Motor neuron (in vitro differentiated cells): ENCODE data around the gene SIAE. TPM values are rescaled to one million over a fixed set of nuclear protein-coding genes. Genes with fewer than 3 reads are reported as not detected.
"Not testable (repeated sequence)": the region's sequence is repeated elsewhere in the genome, so short reads cannot be mapped to it uniquely, and the experiment has no call there.

Experiments used
- ATAC-seq, 8 experiments: fragments of 200-7000 bp; cut with Tn5 transposase; replicated peaks in 6 of 8; 2 replicates each; pipeline ENCODE4 v1.8.0; 2021; ENCODE audit warnings: mild to moderate bottlenecking in 8 of 8, moderate library complexity in 8 of 8
- H3K27ac ChIP-seq, 2 donors: fragments of 250-450 bp; sonication (Bioruptor Pico); 2 replicates each; pipeline ENCODE4 v1.9.0; 2021; ENCODE audit warnings: antibody characterized with exemption in 2 of 2, mild to moderate bottlenecking in 2 of 2, moderate library complexity in 1 of 2
- H3K4me1 ChIP-seq, 2 donors: fragments of 250-450 bp; sonication (Bioruptor Pico); replicated peaks in 1 of 2; 2 replicates each; pipeline ENCODE4 v1.6.1; 2021; ENCODE audit warnings: antibody characterized with exemption in 2 of 2, mild to moderate bottlenecking in 2 of 2, moderate library complexity in 1 of 2
- H3K4me3 ChIP-seq, 5 donors: fragments of 250-450 bp; sonication (Bioruptor Pico); 2 replicates each; pipeline ENCODE4 v1.9.0; 2021; ENCODE audit warnings: antibody characterized with exemption in 5 of 5, mild to moderate bottlenecking in 5 of 5, moderate library complexity in 4 of 5
- WGBS, 10 experiments: fragments of 450-650 bp; shearing (Covaris generic); methylation state at CpG; one replicate each; pipeline ENCODE4 v1.0.0; 2022; 5-methylcytosine and 5-hydroxymethylcytosine counted together
- in situ Hi-C, 9 experiments: fragments of 400-800 bp; cut with MboI; loops; one replicate each; pipeline ENCODE4 v1.15.0; 2021; ENCODE audit warnings: low sequenced_read_pairs in 9 of 9, low pct_unique_long_range_greater_than_20kb in 2 of 9; ENCODE audit not compliant: unreplicated experiment in 9 of 9
- total RNA-seq, 8 experiments: library from RNA; unstranded; fragments of 300-600 nt; gene quantifications; 2 replicates each; pipeline versions ENCODE4 v1.2.3 to v1.2.4, GENCODE V29; 2022

Gene SIAE
- total RNA-seq, 8 experiments from 2014 or later, result 3.2 to 78.6 (median 15.5) TPM

DNA sequence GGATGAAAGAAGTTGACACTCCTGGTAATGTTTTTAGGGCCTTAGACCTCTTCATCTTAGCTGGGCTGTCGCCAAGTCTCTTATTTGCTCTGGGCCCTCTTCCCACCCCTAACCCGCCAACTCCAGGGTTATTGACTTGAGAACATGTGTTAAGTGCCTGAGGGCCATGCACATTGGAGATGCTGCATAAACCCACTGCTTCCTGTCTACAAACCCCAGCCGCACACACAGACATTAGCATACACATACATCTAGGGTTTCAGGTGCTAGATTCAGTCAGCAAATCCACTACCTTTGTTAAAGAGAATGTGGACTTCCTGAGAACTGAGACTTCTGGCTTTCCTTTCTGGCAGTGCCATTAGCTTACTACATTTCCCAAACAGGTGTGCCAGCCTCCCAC, 61.5 kb downstream of the SIAE start:
- in situ Hi-C loops, result no loop called here
- Histone ChIP-seq H3K27ac (no peak overlapping the region), H3K4me1 (peaks cover 0 to 11% of the 10 kb centered on the region in 2 donors), H3K4me3 (no peak overlapping the region)
- 0 to 100% (median 80%) methylated on average over 1 to 3 of the region's 3 CpGs; no CpG with 5 or more reads in 1 of the 10 experiments for WGBS, 10 experiments
- ATAC-seq, result peak in 3 of 8 experiments; percentile 87 to 97 (median 91)

DNA sequence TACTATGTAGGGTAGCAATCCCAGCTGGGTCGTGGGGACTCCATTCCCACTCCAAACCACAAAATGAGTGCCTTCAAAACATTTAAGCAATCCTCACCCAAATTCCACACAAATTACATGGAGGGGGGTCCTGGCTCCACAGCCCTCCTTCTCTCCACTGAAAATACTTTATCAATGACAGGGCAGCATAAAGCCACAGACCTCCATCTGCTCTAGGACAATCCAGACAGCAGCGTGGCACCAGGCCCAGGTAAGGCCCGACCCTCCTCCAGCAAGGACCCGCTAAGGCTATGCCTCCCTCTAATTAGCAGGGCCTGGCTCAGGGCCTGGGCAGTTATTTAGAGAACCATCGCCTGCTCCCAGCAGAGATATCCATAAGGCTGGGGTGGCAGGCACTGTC, 62.5 kb downstream of the SIAE start, which contains the start of gene PANX3:
Gene PANX3 (plus strand): TSS at position 365 of the 400 bp plus-strand sequence. CDS start 129 bp downstream, outside the sequence.
- ATAC-seq, result no peak
- 49 to 100% (median 68%) methylated on average over 1 to 4 of the region's 5 CpGs; no CpG with 5 or more reads in 6 of the 10 experiments for WGBS, 10 experiments
- peaks cover 0 to 11% of the 10 kb centered on the region in 2 donors for H3K4me1 ChIP-seq
- H3K4me3 ChIP-seq, result no peak within 1 kb of the TSS
- in situ Hi-C loops, result no loop called here
- no peak within 1 kb of the TSS for H3K27ac ChIP-seq

DNA sequence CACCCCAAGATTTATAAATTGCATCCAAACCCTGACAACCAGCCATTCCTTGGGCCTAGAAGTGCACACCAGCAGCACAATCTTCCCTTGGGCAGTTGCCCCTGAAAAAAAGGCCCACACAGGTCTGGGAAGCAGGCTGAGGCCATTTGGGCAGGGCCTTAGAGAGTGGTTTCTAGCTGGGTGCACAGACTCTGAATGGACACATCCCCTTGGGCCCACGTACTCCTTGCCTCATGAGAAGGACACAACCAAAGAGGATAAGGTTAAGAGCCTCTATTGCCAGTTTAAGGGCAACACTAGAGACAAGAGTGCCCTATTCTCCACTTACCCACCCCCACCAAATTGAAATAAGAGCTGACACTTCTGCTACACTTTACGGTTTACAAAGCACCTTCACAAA, 63.2 kb downstream of the SIAE start:
- H3K27ac ChIP-seq, result no peak overlapping the region
- no peak for ATAC-seq
- no peak overlapping the region for H3K4me3 ChIP-seq
- WGBS, 10 experiments, result 67 to 100% (median 93%) methylated on average over 1 to 2 of the region's 2 CpGs; no CpG with 5 or more reads in 4 of the 10 experiments
- in situ Hi-C loops, result no loop called here
- H3K4me1 ChIP-seq, result peaks cover 0 to 11% of the 10 kb centered on the region in 2 donors

GRCh38 chr11:124608147-124608546, 65.4 kb downstream of the SIAE start:
- ATAC-seq, result peak in 5 of 8 experiments; percentile 84 to 88 (median 84)
- Histone ChIP-seq H3K4me1 (peaks cover 0 to 11% of the 10 kb centered on the region in 2 donors), H3K27ac (no peak overlapping the region), H3K4me3 (no peak overlapping the region)
- in situ Hi-C loops, result no loop called here

DNA sequence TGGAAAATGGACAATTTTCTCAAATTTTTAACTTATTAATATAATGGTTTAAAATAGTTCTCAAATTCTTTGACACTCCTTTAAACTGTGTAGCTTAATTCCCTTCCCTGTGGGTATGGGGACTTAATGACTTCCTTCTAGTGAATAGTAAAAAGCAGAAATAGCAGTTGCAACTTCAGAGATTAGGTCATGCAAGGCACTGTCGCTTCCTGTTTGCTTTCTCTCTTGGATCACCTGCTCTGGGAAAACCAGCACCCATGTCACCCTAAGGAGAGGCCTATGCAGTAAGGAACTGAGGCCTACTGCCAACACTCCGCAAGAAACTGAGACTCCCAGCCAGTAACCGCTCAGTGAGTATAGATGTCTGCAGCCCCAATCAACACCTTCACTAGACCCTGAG, 67.8 kb downstream of the SIAE start:
- in situ Hi-C loops, result no loop called here
- H3K27ac ChIP-seq, result no peak overlapping the region
- H3K4me1 ChIP-seq, result peaks cover 0 to 11% of the 10 kb centered on the region in 2 donors
- WGBS, 10 experiments, result 50 to 100% (median 93%) methylated on average over 1 to 3 of the region's 3 CpGs; no CpG with 5 or more reads in 2 of the 10 experiments
- no peak for ATAC-seq
- H3K4me3 ChIP-seq, result no peak overlapping the region

DNA sequence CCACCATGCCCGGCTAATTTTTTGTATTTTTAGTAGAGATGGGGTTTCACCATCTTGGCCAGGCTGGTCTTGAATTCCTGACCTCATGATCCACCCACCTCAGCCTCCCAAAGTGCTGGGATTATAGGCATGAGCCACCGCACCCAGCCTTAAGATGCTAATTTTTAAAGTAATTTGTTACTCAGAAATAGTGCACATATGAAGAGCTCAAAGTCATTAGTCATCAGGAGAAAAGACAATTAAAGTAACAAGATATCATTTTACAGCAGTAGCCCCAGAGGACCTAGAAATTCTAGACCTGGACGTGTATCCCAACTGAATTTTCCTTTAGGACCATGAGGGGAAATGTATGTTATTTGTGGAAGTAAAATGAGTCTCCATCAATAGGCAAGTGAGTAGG, 70.8 kb downstream of the SIAE start:
- whole genome bisulfite sequencing, 10 experiments, result 0 to 100% (median 32%) methylated on average over 1 to 3 of the region's 3 CpGs; no CpG with 5 or more reads in 2 of the 10 experiments
- H3K4me3 ChIP-seq, H3K4me1 ChIP-seq, H3K27ac ChIP-seq, in situ Hi-C loops: not testable (repeated sequence)
- peak in 3 of 8 experiments; percentile 40 to 82 (median 72) for ATAC-seq

DNA sequence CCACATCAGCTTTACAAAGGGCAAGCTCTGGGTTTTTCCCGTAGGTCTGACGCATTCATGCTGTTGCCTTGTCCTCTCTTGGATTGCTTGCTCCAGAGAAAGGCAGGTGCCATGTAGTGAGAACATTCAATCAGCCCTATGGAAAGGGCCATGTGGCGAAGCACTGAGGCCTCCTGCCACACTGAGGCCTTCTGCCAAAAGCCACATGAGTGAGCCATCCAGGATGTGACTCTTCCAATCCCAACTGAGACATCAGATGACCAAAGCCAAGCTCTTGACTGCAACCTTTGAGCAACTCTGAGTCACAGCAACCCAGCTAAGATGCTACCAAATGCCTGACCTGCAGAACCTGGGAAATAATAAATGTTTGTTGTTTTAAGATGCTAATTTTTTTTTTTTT, 71.3 kb downstream of the SIAE start:
- Histone ChIP-seq H3K4me1 (no peaks in the 10 kb centered on the region), H3K4me3 (no peak overlapping the region), H3K27ac (no peak overlapping the region)
- in situ Hi-C loops, result no loop called here
- WGBS, 10 experiments, result 29 to 100% (median 83%) methylated on average over 1 to 3 of the region's 3 CpGs; no CpG with 5 or more reads in 3 of the 10 experiments
- ATAC-seq, result peak in 2 of 8 experiments; percentile 20 to 36

- ATAC-seq, result peak in 3 of 8 experiments; percentile 70 to 87 (median 71)
- H3K4me3 ChIP-seq, result no peak overlapping the region
- in situ Hi-C loops, result no loop called here
- no peaks in the 10 kb centered on the region for H3K4me1 ChIP-seq
- no peak overlapping the region for H3K27ac ChIP-seq
- 5 to 62% (median 35%) methylated on average over 1 to 5 of the region's 5 CpGs; no CpG with 5 or more reads in 2 of the 10 experiments for WGBS, 10 experiments
Measured at GRCh38 chr11:124600621-124601320, 72.8 kb downstream of the SIAE start.

GRCh38 chr11:124597626-124598025, 75.9 kb downstream of the SIAE start:
- Histone ChIP-seq H3K27ac (no peak overlapping the region), H3K4me1 (no peaks in the 10 kb centered on the region), H3K4me3 (no peak overlapping the region)
- ATAC-seq, result no peak
- in situ Hi-C loops, result loop anchor here in 8 of 9 experiments (10.0 to 25.0 kb wide), 4 partner anchors 183 to 535 kb away; partner anchors contain the start of gene OR8B4 (in 5 of the 8)

DNA sequence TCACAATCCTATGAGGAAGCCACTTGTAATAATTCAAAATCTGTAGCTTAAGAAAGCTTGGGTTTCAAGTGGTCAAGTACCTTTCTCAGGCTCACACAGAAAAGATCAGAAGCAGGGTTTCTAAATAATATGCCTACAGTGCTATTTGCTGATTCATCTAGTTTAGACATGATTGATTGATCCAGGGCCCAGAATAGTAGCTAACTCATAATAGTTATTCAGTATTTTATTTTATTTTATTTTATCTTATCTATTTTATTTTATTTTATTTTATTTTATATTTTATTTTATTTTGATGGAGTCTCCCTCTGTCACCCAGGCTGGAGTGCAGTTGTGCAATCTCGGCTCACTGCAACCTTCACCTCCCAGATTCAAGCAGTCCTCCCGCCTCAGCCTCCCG, 78.2 kb downstream of the SIAE start:
- Histone ChIP-seq H3K27ac (no peak overlapping the region), H3K4me1 (no peaks in the 10 kb centered on the region), H3K4me3 (no peak overlapping the region)
- in situ Hi-C loops, result loop anchor here in 8 of 9 experiments (10.0 to 25.0 kb wide), 4 partner anchors 181 to 533 kb away; partner anchors contain the start of gene OR8B4 (in 5 of the 8)
- WGBS, 10 experiments, result 48 to 100% (median 84%) methylated on average over 1 to 3 of the region's 3 CpGs; no CpG with 5 or more reads in 2 of the 10 experiments
- no peak for ATAC-seq

DNA sequence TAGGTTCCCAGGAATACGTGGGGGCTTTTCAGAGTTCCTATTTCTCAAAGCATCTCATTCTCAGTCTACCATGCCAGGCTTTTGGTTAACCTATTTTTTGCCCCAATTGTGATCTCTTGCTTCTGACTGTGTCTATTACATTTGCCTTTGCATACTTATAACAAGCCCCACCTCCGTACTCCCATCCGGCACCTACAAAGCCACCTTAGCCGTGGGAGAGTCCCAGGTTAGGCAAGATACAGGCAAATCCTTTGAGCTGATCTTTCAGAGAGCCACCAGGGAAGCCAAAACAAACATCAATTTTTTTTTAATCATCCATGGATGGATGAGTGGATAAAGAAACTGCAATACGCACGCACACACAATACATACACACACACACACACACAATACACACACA, 80.9 kb downstream of the SIAE start:
- Histone ChIP-seq H3K4me3 (no peak overlapping the region), H3K4me1 (no peaks in the 10 kb centered on the region), H3K27ac (no peak overlapping the region)
- no peak for ATAC-seq
- WGBS, 10 experiments, result 30 to 100% (median 89%) methylated on average over 1 to 6 of the region's 6 CpGs; no CpG with 5 or more reads in 4 of the 10 experiments
- in situ Hi-C loops, result loop anchor here in 8 of 9 experiments (10.0 to 25.0 kb wide), 4 partner anchors 178 to 530 kb away; partner anchors contain the start of gene OR8B4 (in 5 of the 8)

DNA sequence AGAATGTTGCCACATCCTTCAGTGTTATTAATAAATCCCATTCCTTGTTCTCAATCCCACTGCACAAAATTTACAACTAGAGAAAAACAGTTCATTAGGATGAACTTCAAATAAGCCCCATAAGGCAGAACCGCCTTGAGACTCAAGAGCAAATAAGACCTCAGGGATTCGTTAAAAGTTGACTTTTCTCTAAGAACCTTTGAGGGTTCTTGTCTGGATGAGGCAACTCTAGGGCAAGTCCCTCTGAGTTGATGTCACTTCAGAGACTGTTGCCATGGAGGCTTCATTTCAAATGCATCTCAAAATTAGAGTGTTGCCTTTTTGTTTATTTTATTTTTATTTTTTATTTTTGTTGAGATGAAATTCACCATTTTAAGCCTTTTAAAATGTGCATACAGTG, 82.1 kb downstream of the SIAE start:
- Histone ChIP-seq H3K4me3 (no peak overlapping the region), H3K27ac (no peak overlapping the region), H3K4me1 (no peaks in the 10 kb centered on the region)
- 0 to 100% (median 82%) methylated on average over 1 to 2 of the region's 2 CpGs; no CpG with 5 or more reads in 1 of the 10 experiments for WGBS, 10 experiments
- in situ Hi-C loops, result loop anchor here in 8 of 9 experiments (10.0 to 25.0 kb wide), 4 partner anchors 177 to 529 kb away; partner anchors contain the start of gene OR8B4 (in 5 of the 8)
- ATAC-seq, result no peak

- H3K27ac ChIP-seq, result no peak overlapping the region
- WGBS, 10 experiments, result 0 to 50% (median 32%) methylated on average over 2 to 3 of the region's 3 CpGs
- H3K4me1 ChIP-seq, result no peaks in the 10 kb centered on the region
- in situ Hi-C loops, result loop anchor here in 7 of 9 experiments (25.0 kb wide), 3 partner anchors 174 to 524 kb away; partner anchors contain the start of gene OR8B4 (in 5 of the 7)
- ATAC-seq, result peak in 5 of 8 experiments; percentile 31 to 67 (median 61)
- H3K4me3 ChIP-seq, result no peak overlapping the region
Measured at GRCh38 chr11:124586238-124586860, 87.2 kb downstream of the SIAE start.
